NCI-H2107 treated with DMSO at 0.1 percent for 48 hours (cell line): ENCODE results near the gene ZNF385A.
A peak's percentile ranks its signal among the peaks of the same experiment; 100 is the strongest.
"Not testable (repeated sequence)": the region's sequence is repeated elsewhere in the genome, so short reads cannot be mapped to it uniquely, and the experiment has no call there.

Experiments
- DNase-seq: peaks from one replicate; lab custom pipeline; 2025; ENCODE audit not compliant: unreplicated experiment; lab: John Stamatoyannopoulos, UW

The ZNF385A gene

GRCh38 chr12:54357506-54358190, 26.9 kb downstream of the ZNF385A start:
- DNase-seq: no peak

GRCh38 chr12:54356951-54357356, 27.6 kb downstream of the ZNF385A start:
- no peak for DNase-seq

- DNase-seq: no peak
These were observed 28.3 kb downstream of the ZNF385A start for GRCh38 chr12:54356228-54356627.

GRCh38 chr12:54355104-54355815, 29.3 kb downstream of the ZNF385A start:
- DNase-seq: no peak

GRCh38 chr12:54354271-54354670, 30.3 kb downstream of the ZNF385A start:
- DNase-seq: not testable (repeated sequence)

GRCh38 chr12:54352891-54353874, 31.4 kb downstream of the ZNF385A start:
- DNase-seq: peak; percentile 91

- DNase-seq: peak; percentile 92
These were observed 32.5 kb downstream of the ZNF385A start for GRCh38 chr12:54352022-54352531.

- peak; percentile 41 for DNase-seq
These were observed 33.2 kb downstream of the ZNF385A start for GRCh38 chr12:54351341-54351740.

- no peak for DNase-seq
These were observed 33.8 kb downstream of the ZNF385A start for GRCh38 chr12:54350743-54351142.

- no peak for DNase-seq
These were observed 34.9 kb downstream of the ZNF385A start for GRCh38 chr12:54349679-54350078.

GRCh38 chr12:54349036-54349435, 35.5 kb downstream of the ZNF385A start:
- no peak for DNase-seq

- DNase-seq: no peak
These were observed 42.9 kb downstream of the ZNF385A start for GRCh38 chr12:54341378-54342300.

GRCh38 chr12:54340846-54341245, 43.7 kb downstream of the ZNF385A start:
- no peak for DNase-seq

- no peak for DNase-seq
These were observed 45.7 kb downstream of the ZNF385A start for GRCh38 chr12:54338698-54339296.

- no peak for DNase-seq
These were observed 46.5 kb downstream of the ZNF385A start for GRCh38 chr12:54337854-54338650.

- peak; percentile 83 for DNase-seq
These were observed 47.2 kb downstream of the ZNF385A start for GRCh38 chr12:54337280-54337842.

- DNase-seq: no peak
These were observed 51.0 kb downstream of the ZNF385A start for GRCh38 chr12:54333420-54334034.

GRCh38 chr12:54331461-54331860, 53.1 kb downstream of the ZNF385A start:
- DNase-seq: no peak
